Posterior cingulate gyrus (tissue), 11 donors: ENCODE data around the gene GRIN1.

Experiments
- DNase-seq, 10 donors: peaks; one replicate each; pipeline versions ENCODE4 v3.0.0 to v3.0.0-alpha.2; 2020 to 2021; ENCODE audit warnings: mixed read lengths in 3 of 10
- intact Hi-C: fragments of 100-400 bp; cut with DNase I; formaldehyde crosslinking; loops from one replicate; pipeline ENCODE4 v1.15.1; 2023

Gene GRIN1

DNA sequence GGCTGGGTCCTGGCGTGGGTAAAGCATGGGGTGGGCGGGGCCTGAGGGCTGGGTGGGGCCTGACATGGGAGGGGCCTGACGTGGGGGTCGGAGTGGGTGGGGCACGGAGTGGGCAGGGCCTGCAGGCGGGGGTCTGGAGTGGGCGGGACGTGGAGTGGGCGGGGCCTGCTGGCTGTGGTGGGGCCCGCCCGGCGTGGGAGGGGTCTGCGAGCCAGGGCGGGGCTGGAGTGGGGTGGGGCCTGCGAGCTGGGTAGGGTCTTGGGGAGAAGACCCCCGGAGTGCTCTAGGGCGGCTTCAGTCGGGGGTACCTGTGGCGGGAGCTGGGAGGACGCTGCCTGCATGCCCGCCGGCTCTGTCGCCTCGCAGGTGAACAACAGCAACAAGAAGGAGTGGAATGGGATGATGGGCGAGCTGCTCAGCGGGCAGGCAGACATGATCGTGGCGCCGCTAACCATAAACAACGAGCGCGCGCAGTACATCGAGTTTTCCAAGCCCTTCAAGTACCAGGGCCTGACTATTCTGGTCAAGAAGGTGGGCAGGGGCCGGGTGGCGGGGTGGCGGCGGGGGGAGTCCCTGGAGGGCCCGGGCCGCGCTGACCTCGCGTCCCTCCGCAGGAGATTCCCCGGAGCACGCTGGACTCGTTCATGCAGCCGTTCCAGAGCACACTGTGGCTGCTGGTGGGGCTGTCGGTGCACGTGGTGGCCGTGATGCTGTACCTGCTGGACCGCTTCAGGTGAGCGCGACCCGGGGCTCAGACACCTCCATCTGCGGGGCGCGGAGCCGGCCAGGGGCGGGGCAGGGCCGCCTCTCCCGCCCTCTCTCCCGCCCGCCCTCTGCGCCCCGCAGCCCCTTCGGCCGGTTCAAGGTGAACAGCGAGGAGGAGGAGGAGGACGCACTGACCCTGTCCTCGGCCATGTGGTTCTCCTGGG, 22.9 kb downstream of the GRIN1 start:
- intact Hi-C loops: no loop called here
- no peak for DNase-seq

DNA sequence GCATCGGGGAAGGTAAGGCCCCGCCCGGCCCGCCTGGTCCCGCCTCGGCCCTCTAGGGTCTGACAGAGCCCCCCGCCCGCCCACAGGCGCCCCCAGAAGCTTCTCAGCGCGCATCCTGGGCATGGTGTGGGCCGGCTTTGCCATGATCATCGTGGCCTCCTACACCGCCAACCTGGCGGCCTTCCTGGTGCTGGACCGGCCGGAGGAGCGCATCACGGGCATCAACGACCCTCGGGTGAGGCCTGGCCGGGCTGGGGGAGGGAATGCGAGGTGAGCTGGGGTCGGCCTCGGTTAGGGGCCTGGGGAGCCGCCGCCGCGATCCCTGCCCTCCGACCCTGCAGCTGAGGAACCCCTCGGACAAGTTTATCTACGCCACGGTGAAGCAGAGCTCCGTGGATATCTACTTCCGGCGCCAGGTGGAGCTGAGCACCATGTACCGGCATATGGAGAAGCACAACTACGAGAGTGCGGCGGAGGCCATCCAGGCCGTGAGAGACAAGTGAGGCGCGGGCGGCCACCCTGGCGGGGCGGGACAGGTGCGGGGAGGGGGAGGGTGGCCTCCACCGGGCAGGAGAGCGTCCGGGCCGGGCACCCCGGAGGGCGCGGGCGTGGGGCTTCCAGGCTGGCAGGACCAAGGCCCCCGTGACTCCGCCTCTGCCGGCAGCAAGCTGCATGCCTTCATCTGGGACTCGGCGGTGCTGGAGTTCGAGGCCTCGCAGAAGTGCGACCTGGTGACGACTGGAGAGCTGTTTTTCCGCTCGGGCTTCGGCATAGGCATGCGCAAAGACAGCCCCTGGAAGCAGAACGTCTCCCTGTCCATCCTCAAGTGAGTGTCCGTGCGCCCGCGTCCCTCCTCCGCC, 23.8 kb downstream of the GRIN1 start:
- intact Hi-C loops: no loop called here
- DNase-seq: no peak

DNA sequence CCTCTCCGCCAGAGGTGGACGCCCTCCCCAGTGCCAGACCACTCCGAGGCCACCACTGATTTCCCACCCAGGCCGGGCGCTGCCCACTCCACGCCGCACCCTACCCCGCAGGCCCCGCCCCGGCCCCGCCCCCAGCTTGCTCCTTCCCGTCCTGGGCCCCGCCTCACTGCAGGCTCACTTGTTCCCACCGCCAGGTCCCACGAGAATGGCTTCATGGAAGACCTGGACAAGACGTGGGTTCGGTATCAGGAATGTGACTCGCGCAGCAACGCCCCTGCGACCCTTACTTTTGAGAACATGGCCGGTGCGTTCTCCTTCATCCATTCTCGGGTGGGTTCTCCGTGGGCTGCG, 24.4 kb downstream of the GRIN1 start:
- intact Hi-C loops: no loop called here

DNA sequence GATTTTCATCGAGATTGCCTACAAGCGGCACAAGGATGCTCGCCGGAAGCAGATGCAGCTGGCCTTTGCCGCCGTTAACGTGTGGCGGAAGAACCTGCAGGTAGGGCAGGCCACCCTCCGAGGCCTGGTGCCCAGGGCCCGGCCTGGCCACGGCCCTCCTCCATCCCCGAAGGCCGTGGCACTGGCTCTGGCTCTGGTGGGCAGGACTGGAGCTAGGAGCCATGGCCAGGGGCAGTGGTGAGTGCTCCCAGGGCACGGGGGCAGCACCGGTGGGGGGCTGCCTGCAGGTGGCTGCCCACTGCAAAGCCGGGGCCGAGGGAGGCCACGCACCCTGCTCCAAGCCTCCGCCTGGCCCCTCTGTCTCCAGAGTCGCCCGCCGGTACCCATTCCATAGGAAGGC, 24.9 kb downstream of the GRIN1 start:
- no peak for DNase-seq
- intact Hi-C loops: no loop called here

More for the DNA sequence above, 24.4 kb downstream of the GRIN1 start:
- no peak for DNase-seq

DNA sequence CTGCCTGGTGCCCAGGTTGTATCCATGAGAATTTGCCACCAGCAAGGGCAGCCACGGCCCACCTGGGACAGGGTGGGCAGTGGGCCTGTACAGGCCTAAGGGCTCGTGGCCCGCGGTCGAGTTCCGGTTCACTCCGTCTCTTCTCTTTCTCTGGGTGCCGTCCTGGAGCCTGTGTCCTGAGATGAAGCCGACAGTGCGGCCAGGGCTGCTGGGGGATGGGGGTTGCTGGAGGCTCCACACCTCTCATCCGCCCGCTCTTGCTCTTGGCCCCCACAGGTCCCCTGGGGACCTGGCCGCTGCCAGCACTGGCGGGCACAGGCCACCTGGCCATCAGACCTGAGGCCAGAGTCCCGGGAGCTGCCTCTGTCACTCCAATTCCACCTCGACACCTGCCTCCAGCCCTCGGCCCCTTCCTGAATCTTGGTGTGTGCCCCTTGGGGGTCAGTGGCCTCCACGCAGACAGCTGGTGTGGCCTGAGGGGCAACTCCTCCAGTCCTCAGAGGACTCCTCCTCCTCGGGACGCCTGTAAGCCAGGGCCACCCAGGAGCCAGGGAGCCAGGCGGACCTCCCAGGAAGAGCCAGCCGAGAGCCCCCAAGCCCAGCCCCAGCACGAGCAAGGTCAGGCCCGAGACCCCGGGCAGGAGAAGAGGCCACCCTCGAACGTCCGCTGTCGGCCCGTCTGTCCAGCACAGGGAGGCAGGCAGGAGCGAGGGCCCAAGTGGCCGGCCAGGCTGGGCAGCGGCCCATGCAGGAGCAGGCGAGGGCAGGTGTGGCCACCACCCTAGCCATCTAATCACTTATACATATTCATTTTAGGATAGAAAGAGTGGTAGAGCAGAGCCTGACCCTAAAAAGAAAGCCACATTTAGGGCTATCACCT, 25.7 kb downstream of the GRIN1 start:
- no peak for DNase-seq
- intact Hi-C loops: loop anchor here (5.0 kb wide), 1 partner anchor 32 kb away; no protein-coding TSS in a partner anchor

DNA sequence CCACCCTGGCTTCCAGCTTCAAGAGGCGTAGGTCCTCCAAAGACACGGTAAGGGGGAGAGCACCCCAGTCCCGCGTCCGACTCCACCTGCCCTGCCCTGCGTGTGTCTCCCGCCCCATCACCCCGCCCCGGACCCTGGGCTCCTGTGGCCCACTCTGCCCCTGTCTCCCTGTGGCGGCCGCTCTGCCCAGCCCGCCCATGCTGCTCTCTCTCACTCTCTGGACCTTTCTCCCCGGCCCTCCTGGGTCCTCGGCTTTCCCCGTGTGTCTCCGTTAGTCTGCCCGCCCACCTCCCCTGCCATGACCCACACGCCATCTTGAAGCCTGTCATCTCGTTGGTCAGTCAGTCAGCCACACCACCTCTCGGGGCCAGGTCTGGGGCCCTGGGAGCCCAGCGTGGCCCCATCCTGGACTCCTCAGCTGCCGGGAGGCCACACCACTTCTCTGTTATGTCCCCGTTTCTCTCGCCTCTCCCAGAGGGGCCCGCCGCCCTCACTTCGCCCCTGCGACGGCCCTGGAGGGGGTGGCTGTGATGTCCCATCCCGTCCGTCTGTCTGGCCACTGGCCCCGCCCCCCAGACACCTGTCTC, 26.4 kb downstream of the GRIN1 start:
- intact Hi-C loops: loop anchor here (5.0 kb wide), 1 partner anchor 33 kb away; no protein-coding TSS in a partner anchor
- no peak for DNase-seq

DNA sequence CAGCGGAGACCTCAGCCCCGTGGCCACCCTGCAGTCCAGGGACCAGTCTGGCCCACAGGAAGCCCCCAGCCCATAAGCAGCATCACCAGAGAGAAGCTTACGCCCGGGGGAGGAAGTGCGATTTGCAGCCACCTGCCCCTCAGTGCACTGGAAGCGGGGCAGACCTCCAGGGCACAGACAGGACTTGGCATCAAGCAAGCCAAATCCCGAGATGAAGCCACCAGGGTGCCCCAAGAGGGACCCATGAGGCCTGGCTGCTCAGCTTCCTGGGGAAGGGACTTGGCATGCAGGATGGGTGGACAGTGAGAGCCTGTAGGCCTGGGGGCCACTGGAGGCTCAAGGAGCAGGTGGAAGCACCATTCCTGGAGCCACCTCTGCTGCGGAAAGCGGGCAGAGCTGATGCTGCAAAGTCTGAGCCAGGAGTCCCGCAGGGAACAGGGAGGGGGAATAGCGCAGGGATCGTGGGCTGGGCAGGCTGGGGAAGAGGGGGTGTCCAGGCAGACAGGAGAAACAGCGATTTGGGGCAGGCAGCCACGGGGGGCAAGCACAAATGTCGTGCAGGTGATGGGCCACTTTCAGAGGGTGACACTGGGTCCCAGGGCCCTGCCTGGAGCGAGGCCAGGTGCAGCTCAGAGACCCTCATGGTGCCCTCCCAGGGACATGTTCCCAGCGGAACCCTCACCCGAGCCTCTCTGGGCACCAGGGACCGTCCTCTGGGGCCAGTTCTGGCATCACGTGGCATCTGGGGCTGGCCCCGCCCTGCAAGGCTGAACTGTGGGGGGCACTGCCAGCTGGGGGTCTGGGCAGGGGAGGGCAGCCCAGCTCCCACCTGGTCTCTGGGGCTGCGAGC, 27.7 kb downstream of the GRIN1 start:
- DNase-seq: peak in 7 of 10 donors; percentile 38 to 93 (median 58)
- intact Hi-C loops: loop anchor here (5.0 kb wide), 1 partner anchor 34 kb away; no protein-coding TSS in a partner anchor

DNA sequence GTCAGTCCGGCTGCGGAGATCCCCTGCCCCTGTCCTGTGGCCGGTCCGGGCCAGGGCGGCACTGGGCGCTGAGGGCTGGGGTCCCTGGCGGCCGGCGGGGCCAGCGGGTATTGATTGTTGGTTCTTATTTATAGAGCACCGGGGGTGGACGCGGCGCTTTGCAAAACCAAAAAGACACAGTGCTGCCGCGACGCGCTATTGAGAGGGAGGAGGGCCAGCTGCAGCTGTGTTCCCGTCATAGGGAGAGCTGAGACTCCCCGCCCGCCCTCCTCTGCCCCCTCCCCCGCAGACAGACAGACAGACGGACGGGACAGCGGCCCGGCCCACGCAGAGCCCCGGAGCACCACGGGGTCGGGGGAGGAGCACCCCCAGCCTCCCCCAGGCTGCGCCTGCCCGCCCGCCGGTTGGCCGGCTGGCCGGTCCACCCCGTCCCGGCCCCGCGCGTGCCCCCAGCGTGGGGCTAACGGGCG, 28.4 kb downstream of the GRIN1 start:
- DNase-seq: peak in 5 of 10 donors; percentile 46 to 91 (median 64)
- intact Hi-C loops: loop anchor here (5.0 kb wide), 1 partner anchor 35 kb away; no protein-coding TSS in a partner anchor

DNA sequence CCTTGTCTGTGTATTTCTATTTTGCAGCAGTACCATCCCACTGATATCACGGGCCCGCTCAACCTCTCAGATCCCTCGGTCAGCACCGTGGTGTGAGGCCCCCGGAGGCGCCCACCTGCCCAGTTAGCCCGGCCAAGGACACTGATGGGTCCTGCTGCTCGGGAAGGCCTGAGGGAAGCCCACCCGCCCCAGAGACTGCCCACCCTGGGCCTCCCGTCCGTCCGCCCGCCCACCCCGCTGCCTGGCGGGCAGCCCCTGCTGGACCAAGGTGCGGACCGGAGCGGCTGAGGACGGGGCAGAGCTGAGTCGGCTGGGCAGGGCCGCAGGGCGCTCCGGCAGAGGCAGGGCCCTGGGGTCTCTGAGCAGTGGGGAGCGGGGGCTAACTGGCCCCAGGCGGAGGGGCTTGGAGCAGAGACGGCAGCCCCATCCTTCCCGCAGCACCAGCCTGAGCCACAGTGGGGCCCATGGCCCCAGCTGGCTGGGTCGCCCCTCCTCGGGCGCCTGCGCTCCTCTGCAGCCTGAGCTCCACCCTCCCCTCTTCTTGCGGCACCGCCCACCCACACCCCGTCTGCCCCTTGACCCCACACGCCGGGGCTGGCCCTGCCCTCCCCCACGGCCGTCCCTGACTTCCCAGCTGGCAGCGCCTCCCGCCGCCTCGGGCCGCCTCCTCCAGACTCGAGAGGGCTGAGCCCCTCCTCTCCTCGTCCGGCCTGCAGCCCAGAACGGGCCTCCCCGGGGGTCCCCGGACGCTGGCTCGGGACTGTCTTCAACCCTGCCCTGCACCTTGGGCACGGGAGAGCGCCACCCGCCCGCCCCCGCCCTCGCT, 29.0 kb downstream of the GRIN1 start:
- intact Hi-C loops: loop anchor here (5.0 kb wide), 1 partner anchor 36 kb away; no protein-coding TSS in a partner anchor
- DNase-seq: peak in 1 of 10 donors; percentile 91

DNA sequence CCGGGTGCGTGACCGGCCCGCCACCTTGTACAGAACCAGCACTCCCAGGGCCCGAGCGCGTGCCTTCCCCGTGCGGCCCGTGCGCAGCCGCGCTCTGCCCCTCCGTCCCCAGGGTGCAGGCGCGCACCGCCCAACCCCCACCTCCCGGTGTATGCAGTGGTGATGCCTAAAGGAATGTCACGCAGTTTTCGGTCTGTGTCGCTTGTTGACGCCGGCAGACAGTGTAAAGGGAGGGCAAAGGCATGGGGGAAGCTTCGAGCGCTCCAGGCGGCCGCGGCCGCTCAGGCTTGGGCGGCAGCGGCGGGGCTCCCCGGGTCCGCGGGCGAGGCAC, 29.6 kb downstream of the GRIN1 start:
- peak in 5 of 10 donors; percentile 52 to 91 (median 57) for DNase-seq

DNA sequence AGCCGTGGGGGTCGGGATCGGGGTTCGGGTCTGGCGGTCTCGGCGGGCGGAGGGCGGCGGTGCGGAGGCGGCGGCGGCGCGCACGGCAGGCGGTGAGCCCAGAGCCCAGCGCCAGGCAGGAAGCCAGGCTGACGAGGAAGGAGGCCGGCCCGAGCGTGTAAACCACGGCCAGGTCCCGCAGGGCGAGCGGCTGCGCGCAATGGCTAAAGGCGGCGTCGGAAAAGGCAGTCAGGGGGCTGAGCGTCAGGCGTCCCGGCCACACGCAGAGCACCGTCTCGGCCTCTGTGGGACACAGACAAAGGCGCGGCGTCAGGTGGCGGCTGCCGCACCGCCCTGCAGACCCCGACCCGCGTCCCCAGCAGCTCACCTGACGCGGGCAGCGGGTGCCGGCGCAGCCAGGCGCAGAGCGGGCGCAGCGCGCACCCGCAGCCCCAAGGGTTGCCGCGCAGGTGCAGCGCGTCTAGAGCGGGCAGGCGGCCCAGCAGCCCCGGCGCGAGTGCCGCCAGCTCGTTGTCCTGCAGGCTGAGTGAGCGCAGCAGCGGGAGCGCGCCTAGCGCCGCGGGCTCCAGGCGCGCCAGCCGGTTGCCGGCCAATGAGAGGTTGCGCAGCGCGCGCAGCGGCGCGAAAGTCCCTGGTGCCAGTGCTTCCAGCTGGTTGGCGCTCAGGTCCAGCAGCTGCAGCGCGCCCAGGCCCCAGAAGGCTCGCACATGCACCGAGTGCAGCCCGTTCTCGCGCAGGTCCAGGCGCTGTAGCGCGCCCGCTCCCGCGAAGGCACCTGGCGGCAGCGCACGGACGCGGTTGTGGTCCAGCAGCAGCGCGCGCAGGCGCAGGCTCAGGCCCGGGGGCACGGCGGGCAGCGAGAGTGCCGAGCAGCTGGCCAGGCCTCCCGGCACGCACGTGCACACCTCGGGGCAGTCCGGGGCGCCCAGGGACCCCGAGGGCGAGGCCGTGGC, 30.2 kb downstream of the GRIN1 start:
- intact Hi-C loops: loop anchor here (5.0 kb wide), 1 partner anchor 37 kb away; no protein-coding TSS in a partner anchor
- peak in 8 of 10 donors; percentile 58 to 95 (median 79) for DNase-seq

More for the DNA sequence above, 29.6 kb downstream of the GRIN1 start:
- intact Hi-C loops: loop anchor here (5.0 kb wide), 1 partner anchor 36 kb away; no protein-coding TSS in a partner anchor

DNA sequence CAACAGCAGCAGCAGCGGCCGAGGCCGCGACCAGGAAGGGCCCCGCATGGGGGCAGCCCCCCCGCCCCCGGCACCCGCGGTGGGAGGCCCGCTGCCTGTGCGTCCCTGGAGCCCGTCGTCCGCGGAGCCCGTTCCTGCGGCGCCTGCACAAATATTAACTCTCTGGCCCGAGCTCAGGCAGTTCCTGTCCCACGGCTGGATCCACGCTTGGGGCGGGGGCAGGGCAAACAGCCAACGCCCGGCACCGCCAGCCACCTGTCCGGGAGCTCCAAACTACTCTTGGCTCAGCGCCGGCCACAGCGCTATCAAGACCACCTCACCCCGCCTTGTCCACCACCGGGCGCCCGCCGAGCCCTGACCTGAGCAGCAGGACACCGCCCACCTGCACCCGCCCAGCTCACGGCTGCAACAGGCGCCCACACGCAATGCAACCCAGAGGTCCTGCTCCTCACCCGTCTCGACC, 31.0 kb downstream of the GRIN1 start, which contains the start of gene LRRC26:
TSS of gene LRRC26 (minus strand) at position 156 of the 463 bp plus-strand sequence. CDS start at position 48, 108 bp downstream.
- DNase-seq: no peak
- intact Hi-C loops: loop anchor here (5.0 kb wide), 1 partner anchor 38 kb away; no protein-coding TSS in a partner anchor

DNA sequence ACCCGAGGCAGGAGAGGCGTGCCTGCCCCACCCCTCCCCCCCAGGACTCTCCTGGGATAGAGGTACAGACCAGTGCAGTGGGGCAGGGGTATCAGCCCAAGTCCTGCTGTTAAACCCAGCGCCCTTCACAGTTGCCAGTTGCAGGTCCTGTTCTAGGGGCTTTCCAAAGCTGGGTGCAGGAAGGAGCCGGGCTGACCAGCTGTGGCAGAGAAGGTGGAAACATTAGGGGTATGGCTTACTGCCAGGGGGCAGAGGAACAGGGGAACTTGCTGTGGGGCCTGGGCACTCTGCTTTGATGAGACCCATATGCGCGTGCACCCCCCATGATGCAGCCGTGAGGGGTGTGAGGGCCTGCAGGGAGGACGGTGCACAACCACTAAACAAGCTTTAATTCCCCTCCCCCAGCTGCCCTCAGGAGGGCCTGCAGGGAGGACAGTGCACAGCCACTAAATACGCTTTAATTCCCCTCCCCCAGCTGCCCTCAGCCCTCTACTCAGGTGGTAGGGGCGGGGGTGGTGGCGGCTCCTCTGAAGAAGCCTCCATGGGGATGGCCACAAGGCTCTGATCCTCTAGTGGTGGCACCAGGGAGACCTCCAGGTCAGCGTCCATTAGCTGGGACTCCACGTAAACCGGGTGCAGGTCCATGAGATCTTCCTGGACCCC, 31.7 kb downstream of the GRIN1 start:
- DNase-seq: no peak
- intact Hi-C loops: no loop called here

DNA sequence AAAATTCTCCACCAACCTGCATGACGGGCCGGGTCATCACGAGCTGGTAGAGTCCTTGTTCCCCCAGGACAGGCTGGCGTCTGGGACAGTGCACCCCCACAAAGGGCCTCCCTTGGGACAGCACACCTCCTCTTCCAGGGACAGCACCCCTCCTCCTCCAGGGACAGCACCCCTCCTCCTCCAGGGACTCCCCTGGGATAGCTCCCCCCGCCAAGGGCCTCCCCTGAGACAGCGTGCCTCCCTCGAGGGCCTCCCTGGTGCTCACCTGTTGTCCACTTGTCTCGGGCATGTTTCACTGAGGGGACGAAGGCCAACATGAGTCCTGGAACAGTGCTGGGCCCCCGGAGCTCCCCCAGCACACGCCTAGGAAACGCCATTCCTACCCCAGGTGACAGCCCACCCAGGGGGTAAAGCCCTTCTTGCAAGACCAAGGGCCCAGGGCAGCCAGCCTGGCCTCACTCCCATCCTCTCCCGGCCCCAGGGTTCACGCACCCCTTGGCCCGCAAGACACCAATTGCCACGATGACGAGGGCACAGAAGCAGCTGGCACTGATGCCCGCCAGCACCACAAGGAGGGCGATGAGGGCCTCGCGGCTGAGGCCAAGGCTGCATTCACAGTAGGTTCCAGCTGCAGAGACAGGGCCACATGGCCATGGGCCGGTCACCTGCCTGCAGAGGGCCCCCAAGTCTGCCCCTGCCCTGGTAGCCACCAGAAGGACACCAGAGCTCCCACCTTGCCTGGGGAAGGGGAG, 32.4 kb downstream of the GRIN1 start:
- intact Hi-C loops: no loop called here
- no peak for DNase-seq
